IMR-90 (cell line): Measurements from ENCODE around the gene HERPUD1. TPM values are rescaled to one million over a fixed set of nuclear protein-coding genes. Genes with fewer than 3 reads are reported as not detected.
"Not testable (repeated sequence)": the region's sequence is repeated elsewhere in the genome, so short reads cannot be mapped to it uniquely, and the experiment has no call there.

Experiments used
- ATAC-seq: fragments of 200-7000 bp; cut with Tn5 transposase; 2 replicates; pipeline ENCODE4 v1.9.1; 2020; ENCODE audit warnings: low read depth, mild to moderate bottlenecking, moderate library complexity
- BruUV-seq: library from RNA; stranded (reverse); fragments of 400-500 nt; replicated peaks from 2 replicates; lab custom pipeline; 2021; lab: Mats Ljungman, UMichigan
- CTCF ChIA-PET: fragments of 300-600 bp; formaldehyde crosslinking; extraction: SDS; loops from one replicate; lab custom pipeline; 2021; ENCODE audit warnings: antibody characterized with exemption; lab: Yijun Ruan, JAX
- POLR2A ChIA-PET: fragments of 300-600 bp; sonication (Branson Sonifier 250); formaldehyde crosslinking; loops from one replicate; lab custom pipeline; 2022; ENCODE audit warnings: antibody characterized with exemption; ENCODE audit not compliant: unreplicated experiment; lab: Charles Lee
- DNase-seq: peaks from one replicate; pipeline ENCODE4 v3.0.0; 2013
- H2AFZ ChIP-seq: replicated peaks from 2 replicates; pipeline ENCODE3; 2013; ENCODE audit warnings: low read length, mild to moderate bottlenecking; ENCODE audit not compliant: poor library complexity
- H2AK5ac ChIP-seq: 2 replicates; pipeline ENCODE4 v1.6.1; 2013; ENCODE audit warnings: low read depth, low read length, inconsistent platforms
- H2AK9ac ChIP-seq: replicated peaks from 2 replicates; pipeline ENCODE3; 2013; ENCODE audit warnings: mild to moderate bottlenecking, low read depth, low read length, moderate library complexity; ENCODE audit not compliant: poor library complexity
- H2BK120ac ChIP-seq: 2 replicates; pipeline ENCODE4 v1.6.1; 2013; ENCODE audit warnings: low read depth, low read length, inconsistent platforms
- H2BK15ac ChIP-seq: 3 replicates; pipeline ENCODE4 v1.6.1; 2013; ENCODE audit warnings: low read depth, low read length, inconsistent platforms
- H2BK20ac ChIP-seq: 2 replicates; pipeline ENCODE4 v1.6.1; 2013; ENCODE audit warnings: low read depth, mild to moderate bottlenecking, inconsistent platforms, low read length, moderate library complexity
- H2BK5ac ChIP-seq: 2 replicates; pipeline ENCODE4 v1.6.1; 2013; ENCODE audit warnings: mild to moderate bottlenecking, low read depth, low read length, inconsistent platforms; ENCODE audit not compliant: poor library complexity, severe bottlenecking
- H3K14ac ChIP-seq: replicated peaks from 2 replicates; pipeline ENCODE4 v1.6.1; 2013; ENCODE audit warnings: low read depth, low read length, inconsistent platforms
- H3K18ac ChIP-seq: 2 replicates; pipeline ENCODE4 v1.6.1; 2013; ENCODE audit warnings: low read depth, low read length, control low read depth
- H3K23ac ChIP-seq: 2 replicates; pipeline ENCODE4 v1.6.1; 2013; ENCODE audit warnings: low read depth, low read length, inconsistent platforms
- H3K27ac ChIP-seq: 2 replicates; pipeline ENCODE4 v1.5.1; 2013; ENCODE audit warnings: mild to moderate bottlenecking, control low read depth, low read length; ENCODE audit not compliant: insufficient read depth
- H3K27me3 ChIP-seq: 2 replicates; pipeline ENCODE4 v1.6.1; 2013; ENCODE audit warnings: low read length; ENCODE audit not compliant: control insufficient read depth, insufficient read depth
- H3K36me3 ChIP-seq: 2 replicates; pipeline ENCODE4 v1.6.1; 2013; ENCODE audit warnings: low read length, mixed read lengths; ENCODE audit not compliant: control insufficient read depth, insufficient read depth
- H3K4ac ChIP-seq: 2 replicates; pipeline ENCODE4 v1.6.1; 2013; ENCODE audit warnings: low read depth, low read length, inconsistent platforms
- H3K4me1 ChIP-seq: 2 replicates; pipeline ENCODE4 v1.6.1; 2013; ENCODE audit warnings: low read length, mixed read lengths; ENCODE audit not compliant: control insufficient read depth, insufficient read depth
- H3K4me2 ChIP-seq: 2 replicates; pipeline ENCODE4 v1.6.1; 2013; ENCODE audit warnings: low read depth, mild to moderate bottlenecking, control low read depth, low read length, moderate library complexity
- H3K4me3 ChIP-seq: 2 replicates; pipeline ENCODE4 v1.5.1; 2013; ENCODE audit warnings: low read depth, mild to moderate bottlenecking, control low read depth, low read length, moderate library complexity; ENCODE audit not compliant: insufficient read depth
- H3K56ac ChIP-seq: 2 replicates; pipeline ENCODE4 v1.6.1; 2013; ENCODE audit warnings: low read length, inconsistent platforms; ENCODE audit not compliant: insufficient read depth; ENCODE audit errors: extremely low read depth
- H3K79me1 ChIP-seq, 2 experiments: 2 replicates each; pipeline ENCODE4 v1.6.1; 2013; ENCODE audit warnings: low read length in 2 of 2, inconsistent platforms in 1 of 2, low read depth in 1 of 2
- H3K9ac ChIP-seq: 2 replicates; pipeline ENCODE4 v1.6.1; 2013; ENCODE audit warnings: low read depth, low read length, control low read depth
- H3K9me1 ChIP-seq: 2 replicates; pipeline ENCODE4 v1.6.1; 2013; ENCODE audit warnings: low read length, inconsistent platforms; ENCODE audit not compliant: insufficient read depth
- H3K9me3 ChIP-seq: 2 replicates; pipeline ENCODE4 v1.6.1; 2013; ENCODE audit warnings: low read length; ENCODE audit not compliant: control insufficient read depth, insufficient read depth
- H4K20me1 ChIP-seq: 2 replicates; pipeline ENCODE4 v1.6.1; 2013; ENCODE audit warnings: low read length, inconsistent platforms; ENCODE audit not compliant: insufficient read depth
- H4K5ac ChIP-seq: 2 replicates; pipeline ENCODE4 v1.6.1; 2013; ENCODE audit warnings: mild to moderate bottlenecking, low read depth, low read length, control low read depth
- H4K8ac ChIP-seq, 2 experiments: 2 replicates each; pipeline ENCODE4 v1.6.1; 2013; ENCODE audit warnings: low read depth in 2 of 2, low read length in 2 of 2, control low read depth in 1 of 2, inconsistent platforms in 1 of 2
- H4K91ac ChIP-seq: 2 replicates; pipeline ENCODE4 v1.6.1; 2013; ENCODE audit warnings: low read depth, low read length, inconsistent platforms; ENCODE audit not compliant: insufficient read depth
- CEBPB ChIP-seq: IDR thresholded peaks from 2 replicates; pipeline ENCODE4 v1.6.1; 2012; ENCODE audit warnings: low read depth, low read length, improper control_type of control experiment
- NFE2L2 ChIP-seq: fragments of 150-350 bp; IDR thresholded peaks from 2 replicates; pipeline ENCODE4 v1.6.1; 2016; ENCODE audit warnings: low read depth, mild to moderate bottlenecking, low read length
- WGBS, 2 experiments: methylation state at CpG; one replicate each; pipeline versions ENCODE4 v1.1.5 to v1.1.7; 2013; ENCODE audit warnings: missing lambda C conversion rate in 2 of 2; ENCODE audit not compliant: insufficient read length in 1 of 2; ENCODE audit errors: extremely low coverage in 2 of 2; 5-methylcytosine and 5-hydroxymethylcytosine counted together
- dilution Hi-C: fragments of 300-500 bp; cut with HindIII; formaldehyde crosslinking; loops from one replicate; pipeline ENCODE4 v1.14.3; 2018; ENCODE audit warnings: low sequenced_read_pairs; ENCODE audit not compliant: unreplicated experiment
- in situ Hi-C: fragments of 300-500 bp; cut with MboI; formaldehyde crosslinking; loops from 3 replicates; pipeline ENCODE4 v1.14.3; 2019; ENCODE audit warnings: low sequenced_read_pairs, inconsistent platforms, mixed read lengths
- intact Hi-C: fragments of 100-400 bp; cut with micrococcal nuclease; formaldehyde crosslinking; loops from 2 replicates; pipeline ENCODE4 v1.10.0; 2022
- polyA plus RNA-seq, 3 experiments: library from polyadenylated mRNA; depleted of rRNA; stranded (reverse); fragments of >200 nt; gene quantifications; 2 replicates each; pipeline ENCODE4 v1.2.3, GENCODE V29; 2012; ENCODE audit warnings: low replicate concordance in 1 of 3
- total RNA-seq: library from RNA; depleted of rRNA; stranded (reverse); fragments of >200 nt; gene quantifications from 2 replicates; pipeline ENCODE4 v1.2.3, GENCODE V29; 2012

Gene HERPUD1
- total and polyA plus RNA-seq, 2 of the 4 experiments (the other 2 are of a cell fraction), result 130 to 148 TPM

GRCh38 chr16:56990407-56991286, 58.7 kb downstream of the HERPUD1 start:
- H4K5ac ChIP-seq, result no peak overlapping the region; the same call in 1 of the 2 replicates
- ChIA-PET POLR2A (no interaction called here), CTCF (interaction anchor here (0.5 kb wide), 1 partner anchor 195 kb away, joined by 4 read pairs; the partner anchor contains the start of genes PSME3IP1 and RSPRY1)
- BruUV-seq, result no TSS peak
- peaks cover 24% of the 10 kb centered on the region for H3K9me1 ChIP-seq
- peak overlapping the region; percentile 39; the same call in 1 of the 2 replicates for H2BK120ac ChIP-seq
- TF ChIP-seq CEBPB (peak; percentile 32; the same call in 1 of the 2 replicates), NFE2L2 (no peak)
- no peak overlapping the region for H3K27ac ChIP-seq
- in situ Hi-C loops, result no loop called here
- ATAC-seq (no peak), DNase-seq (no peak)
- no peaks in the 10 kb centered on the region for H4K20me1 ChIP-seq
- peak overlapping the region; percentile 8; the same call in 1 of the 2 replicates for H3K9ac ChIP-seq
- H3K4me1 ChIP-seq, result peaks cover 26% of the 10 kb centered on the region
- peak overlapping the region; percentile 62; the same call in 1 of the 2 replicates for H4K91ac ChIP-seq
- H3K36me3 ChIP-seq, result no peaks in the 10 kb centered on the region; the same call in 1 of the 2 replicates
- H4K8ac ChIP-seq, result peak overlapping the region; percentile 39 to 82; a peak in 2 of 4 replicates
- H3K4me2 ChIP-seq, result peak overlapping the region; percentile 94
- H3K14ac ChIP-seq, result peak overlapping the region; percentile 41
- H3K27me3 ChIP-seq, result no peaks in the 10 kb centered on the region
- no peak overlapping the region for H2AFZ ChIP-seq
- H3K4ac ChIP-seq, result peak overlapping the region; percentile 58
- H2BK20ac ChIP-seq, result peak overlapping the region; percentile 23; the same call in 1 of the 2 replicates
- H2BK15ac ChIP-seq, result no peak overlapping the region; the same call in 2 of the 3 replicates
- dilution Hi-C loops, result no loop called here
- 92% methylated on average over 8 of the region's 16 CpGs; no CpG with 5 or more reads in 1 of the 2 experiments for WGBS, 2 experiments
- no peaks in the 10 kb centered on the region for H3K9me3 ChIP-seq
- peak overlapping the region; percentile 57 for H3K23ac ChIP-seq
- H2AK9ac ChIP-seq, result peak overlapping the region; percentile 68
- H2AK5ac ChIP-seq, result peak overlapping the region; percentile 89
- intact Hi-C loops, result no loop called here
- peak overlapping the region; percentile 16; the same call in 1 of the 2 replicates for H3K56ac ChIP-seq
- H2BK5ac ChIP-seq, result no peak overlapping the region
- H3K4me3 ChIP-seq, result no peak overlapping the region
- H3K18ac ChIP-seq, result no peak overlapping the region
- peaks cover 17 to 73% of the 10 kb centered on the region in 2 experiments for H3K79me1 ChIP-seq

- H3K18ac ChIP-seq, H2BK120ac ChIP-seq, DNase-seq, H3K4ac ChIP-seq, H3K56ac ChIP-seq, H3K4me3 ChIP-seq, H4K5ac ChIP-seq, H3K27ac ChIP-seq, CTCF ChIA-PET, H3K23ac ChIP-seq, H2AK5ac ChIP-seq, H3K27me3 ChIP-seq, H2AK9ac ChIP-seq, BruUV-seq, H4K91ac ChIP-seq, H2AFZ ChIP-seq, in situ Hi-C loops, H3K14ac ChIP-seq, POLR2A ChIA-PET, dilution Hi-C loops, H2BK5ac ChIP-seq, intact Hi-C loops, H3K9me3 ChIP-seq, ATAC-seq, H2BK20ac ChIP-seq, H2BK15ac ChIP-seq, H3K9ac ChIP-seq, H3K36me3 ChIP-seq, H3K4me2 ChIP-seq, H4K20me1 ChIP-seq: not testable (repeated sequence)
- no CpG with 5 or more reads among the region's 1 CpG for WGBS, 2 experiments
- Histone ChIP-seq H3K9me1 (peaks cover 18% of the 10 kb centered on the region), H3K4me1 (peaks cover 24% of the 10 kb centered on the region), H4K8ac (peak overlapping the region; percentile 47 to 87; a peak in 3 of 4 replicates), H3K79me1 (peaks cover 22 to 85% of the 10 kb centered on the region in 2 experiments)
Observed at GRCh38 chr16:56992431-56992830, 60.5 kb downstream of the HERPUD1 start.
